SK-N-MC (cell line): ENCODE data around the gene ELMO1.

Experiments
- EZH2 ChIP-seq: fragments of 200-600 bp; sonication (generic); IDR thresholded peaks from one replicate; pipeline ENCODE4 v1.6.1; 2017; ENCODE audit warnings: antibody characterized with exemption
- FOXP2 ChIP-seq: optimal IDR thresholded peaks from 2 replicates; pipeline ENCODE3; 2011; ENCODE audit warnings: mild to moderate bottlenecking, moderate library complexity; ENCODE audit not compliant: insufficient read depth; ENCODE audit errors: extremely low read length, control extremely low read depth
- POLR2AphosphoS5 ChIP-seq: IDR thresholded peaks from 2 replicates; pipeline ENCODE4 v1.6.1; 2012; ENCODE audit warnings: mild to moderate bottlenecking, low read depth, low read length, borderline replicate concordance

DNA sequence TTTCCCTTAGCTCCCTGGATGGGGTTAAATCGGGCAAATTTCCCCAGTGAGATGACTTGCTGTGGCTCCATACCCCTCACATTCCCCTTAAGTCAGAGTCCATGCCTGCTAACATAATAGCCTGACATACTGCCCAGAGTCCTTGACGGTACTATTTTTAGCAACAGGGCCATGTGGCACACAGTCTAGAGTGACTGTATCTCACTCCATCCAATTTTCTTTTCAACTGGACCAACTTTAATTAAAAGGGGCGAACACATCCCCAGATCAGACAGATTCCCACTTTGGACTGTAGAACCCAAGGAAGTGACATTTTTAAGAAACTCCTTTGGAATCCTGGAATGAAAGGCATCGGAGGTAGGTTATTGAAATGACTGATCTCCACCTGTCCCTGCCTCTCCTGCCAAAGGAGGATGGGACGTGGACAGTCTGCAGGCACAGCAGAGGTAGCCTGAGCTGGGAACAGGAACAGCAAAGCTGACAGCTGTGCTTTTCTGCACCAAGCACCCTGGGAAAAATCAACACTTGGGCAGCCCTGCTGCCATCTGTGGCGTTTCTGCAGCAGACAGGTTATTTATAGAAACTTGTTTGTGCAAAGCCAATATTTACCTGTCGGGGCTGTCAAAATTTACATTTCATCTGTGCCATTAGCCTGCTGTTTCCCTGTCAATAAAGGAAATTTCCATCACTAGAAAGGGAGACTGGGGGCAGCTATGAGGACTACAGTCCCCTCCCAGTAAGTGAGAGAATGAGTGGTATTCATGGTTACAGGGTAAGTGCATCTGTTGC lies 502.9 kb downstream of the ELMO1 start:
- no peak for TF ChIP-seq POLR2AphosphoS5
- TF ChIP-seq FOXP2, result no peak
- TF ChIP-seq EZH2, result no peak
